Measurements from ENCODE around the gene FREM1. TPM values are rescaled to one million over a fixed set of nuclear protein-coding genes. Genes with fewer than 3 reads are reported as not detected.

The FREM1 gene
- polyA plus RNA-seq, 1 donor from 2014 or later = 2.3 TPM

DNA sequence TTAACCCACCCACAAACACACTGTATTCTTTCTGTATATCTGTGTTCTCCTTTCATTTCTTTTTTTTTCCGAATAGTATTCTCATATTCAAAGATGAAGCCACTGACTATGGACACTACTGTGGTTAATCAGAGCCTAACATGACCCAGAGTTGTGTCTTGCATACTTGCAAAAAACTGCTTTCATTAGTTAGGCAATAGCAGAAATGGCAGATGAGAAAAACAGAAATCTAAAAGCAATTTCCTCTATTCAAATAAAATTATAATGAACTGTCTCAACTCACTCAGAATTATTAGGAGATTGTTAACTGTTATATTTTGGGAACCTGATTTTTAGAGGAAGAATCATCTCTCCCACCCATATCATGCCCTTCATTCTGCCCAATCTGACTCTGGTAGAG, 45.9 kb downstream of the FREM1 start:
- H3K36me3 ChIP-seq (ENCODE audit: insufficient read depth, low read length) = no peaks in the 10 kb centered on the region
- no peaks in the 10 kb centered on the region for H3K9me3 ChIP-seq (ENCODE audit: low read length)
- no peak for TF ChIP-seq TAF1 (IDR thresholded peaks at IDR 0.05; ENCODE audit: low read depth)
- TF ChIP-seq MXI1 (conservative IDR thresholded peaks at IDR 0.05; ENCODE audit: poor library complexity, severe bottlenecking) = no peak
- TF ChIP-seq POLR2AphosphoS5 (IDR thresholded peaks at IDR 0.05) = no peak
- TF ChIP-seq, protein P1, sequence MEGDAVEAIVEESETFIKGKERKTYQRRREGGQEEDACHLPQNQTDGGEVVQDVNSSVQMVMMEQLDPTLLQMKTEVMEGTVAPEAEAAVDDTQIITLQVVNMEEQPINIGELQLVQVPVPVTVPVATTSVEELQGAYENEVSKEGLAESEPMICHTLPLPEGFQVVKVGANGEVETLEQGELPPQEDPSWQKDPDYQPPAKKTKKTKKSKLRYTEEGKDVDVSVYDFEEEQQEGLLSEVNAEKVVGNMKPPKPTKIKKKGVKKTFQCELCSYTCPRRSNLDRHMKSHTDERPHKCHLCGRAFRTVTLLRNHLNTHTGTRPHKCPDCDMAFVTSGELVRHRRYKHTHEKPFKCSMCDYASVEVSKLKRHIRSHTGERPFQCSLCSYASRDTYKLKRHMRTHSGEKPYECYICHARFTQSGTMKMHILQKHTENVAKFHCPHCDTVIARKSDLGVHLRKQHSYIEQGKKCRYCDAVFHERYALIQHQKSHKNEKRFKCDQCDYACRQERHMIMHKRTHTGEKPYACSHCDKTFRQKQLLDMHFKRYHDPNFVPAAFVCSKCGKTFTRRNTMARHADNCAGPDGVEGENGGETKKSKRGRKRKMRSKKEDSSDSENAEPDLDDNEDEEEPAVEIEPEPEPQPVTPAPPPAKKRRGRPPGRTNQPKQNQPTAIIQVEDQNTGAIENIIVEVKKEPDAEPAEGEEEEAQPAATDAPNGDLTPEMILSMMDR (IDR thresholded peaks at IDR 0.05; ENCODE audit: poor library complexity, severe bottlenecking) = no peak
- no peak for TF ChIP-seq EP300 (conservative IDR thresholded peaks at IDR 0.05; ENCODE audit: poor library complexity, severe bottlenecking)
- no peak for TF ChIP-seq RAD21 (conservative IDR thresholded peaks at IDR 0.05)
- no peak for TF ChIP-seq SMC3 (conservative IDR thresholded peaks at IDR 0.05; ENCODE audit: poor library complexity)
- TF ChIP-seq EZH2 (IDR thresholded peaks at IDR 0.05; ENCODE audit: borderline replicate concordance, insufficient read depth, low read length, poor library complexity, severe bottlenecking) = no peak
- TF ChIP-seq, protein P2, sequence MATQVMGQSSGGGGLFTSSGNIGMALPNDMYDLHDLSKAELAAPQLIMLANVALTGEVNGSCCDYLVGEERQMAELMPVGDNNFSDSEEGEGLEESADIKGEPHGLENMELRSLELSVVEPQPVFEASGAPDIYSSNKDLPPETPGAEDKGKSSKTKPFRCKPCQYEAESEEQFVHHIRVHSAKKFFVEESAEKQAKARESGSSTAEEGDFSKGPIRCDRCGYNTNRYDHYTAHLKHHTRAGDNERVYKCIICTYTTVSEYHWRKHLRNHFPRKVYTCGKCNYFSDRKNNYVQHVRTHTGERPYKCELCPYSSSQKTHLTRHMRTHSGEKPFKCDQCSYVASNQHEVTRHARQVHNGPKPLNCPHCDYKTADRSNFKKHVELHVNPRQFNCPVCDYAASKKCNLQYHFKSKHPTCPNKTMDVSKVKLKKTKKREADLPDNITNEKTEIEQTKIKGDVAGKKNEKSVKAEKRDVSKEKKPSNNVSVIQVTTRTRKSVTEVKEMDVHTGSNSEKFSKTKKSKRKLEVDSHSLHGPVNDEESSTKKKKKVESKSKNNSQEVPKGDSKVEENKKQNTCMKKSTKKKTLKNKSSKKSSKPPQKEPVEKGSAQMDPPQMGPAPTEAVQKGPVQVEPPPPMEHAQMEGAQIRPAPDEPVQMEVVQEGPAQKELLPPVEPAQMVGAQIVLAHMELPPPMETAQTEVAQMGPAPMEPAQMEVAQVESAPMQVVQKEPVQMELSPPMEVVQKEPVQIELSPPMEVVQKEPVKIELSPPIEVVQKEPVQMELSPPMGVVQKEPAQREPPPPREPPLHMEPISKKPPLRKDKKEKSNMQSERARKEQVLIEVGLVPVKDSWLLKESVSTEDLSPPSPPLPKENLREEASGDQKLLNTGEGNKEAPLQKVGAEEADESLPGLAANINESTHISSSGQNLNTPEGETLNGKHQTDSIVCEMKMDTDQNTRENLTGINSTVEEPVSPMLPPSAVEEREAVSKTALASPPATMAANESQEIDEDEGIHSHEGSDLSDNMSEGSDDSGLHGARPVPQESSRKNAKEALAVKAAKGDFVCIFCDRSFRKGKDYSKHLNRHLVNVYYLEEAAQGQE (IDR thresholded peaks at IDR 0.05; ENCODE audit: borderline replicate concordance) = no peak
- no peak overlapping the region for H3K9ac ChIP-seq (ENCODE audit: low read length)
- H3K79me2 ChIP-seq (replicated peaks; ENCODE audit: insufficient read depth, low read length) = no peaks in the 10 kb centered on the region
- H3K4me2 ChIP-seq (ENCODE audit: low read length) = no peak overlapping the region
- H3K9me2 ChIP-seq (ENCODE audit: insufficient read depth, low read length) = no peaks in the 10 kb centered on the region
- no peak overlapping the region for H3K4me3 ChIP-seq (ENCODE audit: low read length)
- H3K27ac ChIP-seq (ENCODE audit: low read length) = no peak overlapping the region
- H3F3A ChIP-seq (ENCODE audit: insufficient read depth, low read length, poor library complexity, severe bottlenecking) = no peaks in the 10 kb centered on the region
- no peak overlapping the region for H2AFZ ChIP-seq (ENCODE audit: low read depth, low read length)
- H4K20me1 ChIP-seq (ENCODE audit: insufficient read depth) = no peaks in the 10 kb centered on the region
- no peaks in the 10 kb centered on the region for H3K27me3 ChIP-seq (ENCODE audit: insufficient read depth, low read depth, low read length)

DNA sequence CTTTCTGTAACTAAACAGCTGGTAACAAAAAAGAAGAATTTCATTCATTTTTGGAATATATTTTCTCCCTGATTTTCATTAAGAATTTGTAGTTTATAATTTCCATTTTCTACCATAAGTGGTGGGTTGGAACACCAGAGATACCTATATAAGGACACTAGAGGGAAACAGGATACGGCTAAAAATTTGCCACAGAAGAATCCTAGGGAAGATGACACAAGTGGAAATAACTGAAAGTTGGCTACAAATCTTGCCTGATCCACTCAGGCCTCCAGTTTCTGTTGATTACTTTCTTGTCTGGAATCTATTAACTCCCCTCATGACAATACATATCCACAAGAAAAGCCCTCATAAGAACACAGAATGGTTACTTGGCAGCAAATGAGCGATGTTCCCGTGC, 46.8 kb downstream of the FREM1 start:
- Histone ChIP-seq H4K20me1 (ENCODE audit: insufficient read depth) (no peaks in the 10 kb centered on the region), H3K9me2 (ENCODE audit: insufficient read depth, low read length) (no peaks in the 10 kb centered on the region), H3F3A (ENCODE audit: insufficient read depth, low read length, poor library complexity, severe bottlenecking) (no peaks in the 10 kb centered on the region), H3K9me3 (ENCODE audit: low read length) (no peaks in the 10 kb centered on the region), H3K4me3 (ENCODE audit: low read length) (no peak overlapping the region), H3K36me3 (ENCODE audit: insufficient read depth, low read length) (no peaks in the 10 kb centered on the region), H3K9ac (ENCODE audit: low read length) (no peak overlapping the region), H3K27me3 (ENCODE audit: insufficient read depth, low read depth, low read length) (no peaks in the 10 kb centered on the region), H3K79me2 (replicated peaks; ENCODE audit: insufficient read depth, low read length) (no peaks in the 10 kb centered on the region), H3K27ac (ENCODE audit: low read length) (no peak overlapping the region), H2AFZ (ENCODE audit: low read depth, low read length) (no peak overlapping the region), H3K4me2 (ENCODE audit: low read length) (no peak overlapping the region)
- TF ChIP-seq MXI1 (conservative IDR thresholded peaks at IDR 0.05; ENCODE audit: poor library complexity, severe bottlenecking) = no peak
- no peak for TF ChIP-seq SMC3 (conservative IDR thresholded peaks at IDR 0.05; ENCODE audit: poor library complexity)
- TF ChIP-seq RAD21 (conservative IDR thresholded peaks at IDR 0.05) = no peak
- no peak for TF ChIP-seq EP300 (conservative IDR thresholded peaks at IDR 0.05; ENCODE audit: poor library complexity, severe bottlenecking)
- TF ChIP-seq, protein P2 (IDR thresholded peaks at IDR 0.05; ENCODE audit: borderline replicate concordance) = no peak
- no peak for TF ChIP-seq EZH2 (IDR thresholded peaks at IDR 0.05; ENCODE audit: borderline replicate concordance, insufficient read depth, low read length, poor library complexity, severe bottlenecking)
- no peak for TF ChIP-seq POLR2AphosphoS5 (IDR thresholded peaks at IDR 0.05)
- TF ChIP-seq, protein P1 (IDR thresholded peaks at IDR 0.05; ENCODE audit: poor library complexity, severe bottlenecking) = no peak
- TF ChIP-seq TAF1 (IDR thresholded peaks at IDR 0.05; ENCODE audit: low read depth) = no peak

All from neural cell (in vitro differentiated cells).